ENCODE measurements around the gene PLAGL1. TPM values are rescaled to one million over a fixed set of nuclear protein-coding genes. Genes with fewer than 3 reads are reported as not detected.
"Not testable (repeated sequence)": the region's sequence is repeated elsewhere in the genome, so short reads cannot be mapped to it uniquely, and the experiment has no call there.

Gene PLAGL1
- total and polyA plus RNA-seq, 2 of the 8 experiments (the other 6 are each of a cell fraction or from before 2014, with no cell fraction given), result 0.94 to 1.1 TPM

- H2BK15ac ChIP-seq (ENCODE audit: low read length); H3K36me3 ChIP-seq (ENCODE audit: control insufficient read depth in 2 of 4, insufficient read depth in 4 of 4, low read length in 3 of 4); H3K23me2 ChIP-seq (ENCODE audit: low read depth, low read length); H2AFZ ChIP-seq (ENCODE audit: low read length); H4K5ac ChIP-seq (ENCODE audit: insufficient read length, low read depth, low read length); POLR2A ChIA-PET (ENCODE audit: partially characterized antibody); H3K4me2 ChIP-seq (ENCODE audit: insufficient read depth in 1 of 2, low read depth in 2 of 2, low read length in 2 of 2); H3K4ac ChIP-seq (replicated peaks; ENCODE audit: insufficient read length, low read depth, low read length); H3K9ac ChIP-seq (replicated peaks in 1 of 4; ENCODE audit: extremely low read depth in 1 of 4, low read depth in 3 of 4, low read length in 3 of 4); H3K23ac ChIP-seq (ENCODE audit: insufficient read length); H3K4me1 ChIP-seq (replicated peaks in 1 of 4; ENCODE audit: control insufficient read depth in 3 of 4, insufficient read depth in 4 of 4, low read length in 3 of 4); H4K91ac ChIP-seq (replicated peaks; ENCODE audit: insufficient read length, low read length); H2BK120ac ChIP-seq (replicated peaks; ENCODE audit: low read depth, low read length); H2AK5ac ChIP-seq (ENCODE audit: low read depth, low read length); H2BK5ac ChIP-seq (ENCODE audit: low read depth, low read length); H4K8ac ChIP-seq (ENCODE audit: extremely low read depth, insufficient read depth, low read length); H3K79me1 ChIP-seq (ENCODE audit: low read depth, low read length); H3K56ac ChIP-seq (replicated peaks; ENCODE audit: insufficient read length, low read depth, low read length); DNase-seq (ENCODE audit: low read depth in 1 of 2, low spot score in 2 of 2); H2BK20ac ChIP-seq (ENCODE audit: low read length); H4K20me1 ChIP-seq (replicated peaks in 1 of 2; ENCODE audit: control insufficient read depth in 1 of 2, insufficient read depth in 2 of 2, low read length in 2 of 2); H2BK12ac ChIP-seq (ENCODE audit: low read depth, low read length); FAIRE-seq; H3K79me2 ChIP-seq (ENCODE audit: control insufficient read depth in 1 of 2, insufficient read depth in 2 of 2, low read length in 2 of 2); H3K4me3 ChIP-seq (ENCODE audit: extremely low read depth in 1 of 4, insufficient read depth in 2 of 4, low read depth in 3 of 4, low read length in 4 of 4); H3K14ac ChIP-seq (ENCODE audit: insufficient read length); H3K18ac ChIP-seq (ENCODE audit: extremely low read depth, low read length); H3K27ac ChIP-seq (ENCODE audit: low read depth, low read length); H3K9me3 ChIP-seq (ENCODE audit: insufficient read depth in 2 of 2, low read depth in 1 of 2, low read length in 1 of 2): not testable (repeated sequence)
- H3K27me3 ChIP-seq (replicated peaks in 1 of 4; ENCODE audit: control insufficient read depth in 3 of 4, extremely low read depth in 1 of 4, insufficient read depth in 3 of 4, low read length in 3 of 4), result peaks cover 12 to 47% (median 37%) of the 10 kb centered on the region in 4 experiments
- CTCF ChIA-PET (ENCODE audit: partially characterized antibody), result interaction anchor here (0.6 to 12.8 kb wide), 2 partner anchors 68 to 148 kb away, joined by 3 to 366 read pairs; no protein-coding TSS in a partner anchor
- WGBS, 2 experiments (ENCODE audit: extremely low coverage in 1 of 2, insufficient coverage in 1 of 2, insufficient read length in 1 of 2, insufficient replicate concordance in 2 of 2, low coverage in 1 of 2, low lambda C conversion rate in 2 of 2, missing lambda C conversion rate in 1 of 2), result 77% methylated on average over 2 of the region's 2 CpGs; no CpG with 5 or more reads in 1 of the 2 experiments
Measured at GRCh38 chr6:144009628-144010027, 1.6 kb upstream of the PLAGL1 start.
